Muscle layer of colon (tissue), 2 donors: ENCODE results near the gene CLEC16A.

Experiments used
- H3K27ac ChIP-seq: one replicate; pipeline ENCODE4 v1.7.0; 2013; ENCODE audit warnings: low read depth, mild to moderate bottlenecking, low read length, moderate library complexity
- H3K27me3 ChIP-seq, 2 donors: one replicate each; pipeline ENCODE4 v1.7.0; 2013; ENCODE audit warnings: low read length in 2 of 2, mild to moderate bottlenecking in 2 of 2; ENCODE audit not compliant: insufficient read depth in 2 of 2, control insufficient read depth in 1 of 2
- H3K36me3 ChIP-seq: one replicate; pipeline ENCODE4 v1.7.0; 2013; ENCODE audit warnings: mild to moderate bottlenecking, low read length; ENCODE audit not compliant: insufficient read depth
- H3K4me1 ChIP-seq: one replicate; pipeline ENCODE4 v1.7.0; 2013; ENCODE audit warnings: mild to moderate bottlenecking, low read length; ENCODE audit not compliant: insufficient read depth
- H3K4me3 ChIP-seq, 2 donors: one replicate each; pipeline ENCODE4 v1.7.0; 2013; ENCODE audit warnings: low read length in 2 of 2, low read depth in 1 of 2, mild to moderate bottlenecking in 1 of 2, moderate library complexity in 1 of 2
- H3K9ac ChIP-seq: one replicate; pipeline ENCODE4 v1.7.0; 2013; ENCODE audit warnings: low read length
- H3K9me3 ChIP-seq: one replicate; pipeline ENCODE4 v1.7.0; 2013; ENCODE audit warnings: mild to moderate bottlenecking, low read length
- donor health status: abdominal sarcoma.
- donor health status: Adenocarcinoma of cecum.

The CLEC16A gene

DNA sequence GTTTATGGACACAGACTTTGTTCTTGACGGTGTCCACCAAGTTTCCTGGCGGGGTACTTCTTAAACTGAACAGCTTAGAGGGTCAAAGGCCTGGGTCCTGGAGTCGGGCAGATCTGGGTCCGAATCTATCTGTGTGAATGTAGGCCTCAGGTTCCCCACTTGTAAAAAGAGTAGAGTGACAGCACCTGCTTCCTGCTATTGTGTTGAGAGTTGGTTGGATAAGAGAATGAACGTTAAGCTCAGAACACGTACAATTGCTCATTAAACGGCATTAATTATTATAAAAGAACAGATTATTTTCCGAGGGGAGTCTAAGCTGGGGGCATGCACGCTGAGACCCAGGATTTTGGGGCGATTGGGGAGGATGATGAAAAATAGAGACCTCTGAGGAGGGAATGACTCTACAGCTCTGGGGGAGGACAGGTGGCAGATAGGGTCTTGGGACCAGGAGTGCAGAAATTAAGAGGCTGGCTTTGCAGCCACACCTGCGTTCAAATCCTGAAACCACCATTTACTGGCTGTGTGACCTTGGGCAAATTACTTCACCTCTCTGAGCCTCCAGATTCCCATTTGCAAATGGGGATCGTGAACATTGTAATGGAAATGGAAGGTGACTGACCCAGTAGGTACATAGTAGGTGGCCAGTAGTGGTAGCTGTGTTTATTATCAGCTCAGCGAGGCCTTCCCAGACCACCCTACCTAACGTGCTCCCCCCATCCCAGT lies 862 bp downstream of the CLEC16A start:
- Histone ChIP-seq H3K4me1 (peaks cover 44% of the 10 kb centered on the region), H3K27me3 (no peaks in the 10 kb centered on the region), H3K9me3 (no peaks in the 10 kb centered on the region), H3K27ac (peak overlapping the region; percentile 89), H3K9ac (peak overlapping the region; percentile 62), H3K4me3 (peak overlapping the region; percentile 61 to 83), H3K36me3 (no peaks in the 10 kb centered on the region)

DNA sequence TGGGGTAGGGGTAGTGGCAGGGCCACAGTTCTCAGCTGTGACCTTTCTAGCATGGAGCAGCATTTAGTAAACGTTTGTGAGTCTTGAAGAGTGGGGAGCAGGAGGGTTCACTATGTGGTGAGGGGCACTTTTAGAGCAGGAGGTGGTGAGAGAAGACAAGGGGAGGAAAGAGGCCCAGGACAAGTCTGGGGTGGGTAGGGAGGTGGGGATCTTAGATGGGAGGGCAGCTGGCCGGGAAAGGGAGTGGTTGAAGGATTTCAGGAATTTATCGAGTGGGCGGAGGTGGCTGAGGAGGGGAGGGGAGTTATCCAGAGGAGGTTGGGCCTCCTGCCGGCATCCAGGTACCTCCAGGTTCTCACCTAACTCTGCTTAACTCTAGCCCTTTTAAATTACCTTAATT lies 1.9 kb downstream of the CLEC16A start:
- Histone ChIP-seq H3K9me3 (no peaks in the 10 kb centered on the region), H3K9ac (no peak overlapping the region), H3K36me3 (no peaks in the 10 kb centered on the region), H3K4me3 (no peak overlapping the region), H3K27me3 (no peaks in the 10 kb centered on the region), H3K4me1 (peaks cover 42% of the 10 kb centered on the region), H3K27ac (no peak overlapping the region)

- Histone ChIP-seq H3K27me3 (no peaks in the 10 kb centered on the region), H3K9me3 (no peaks in the 10 kb centered on the region), H3K4me1 (peaks cover 42% of the 10 kb centered on the region), H3K27ac (no peak overlapping the region), H3K9ac (no peak overlapping the region), H3K4me3 (no peak overlapping the region), H3K36me3 (no peaks in the 10 kb centered on the region)
Observed at GRCh38 chr16:10947211-10947787, 2.9 kb downstream of the CLEC16A start.

DNA sequence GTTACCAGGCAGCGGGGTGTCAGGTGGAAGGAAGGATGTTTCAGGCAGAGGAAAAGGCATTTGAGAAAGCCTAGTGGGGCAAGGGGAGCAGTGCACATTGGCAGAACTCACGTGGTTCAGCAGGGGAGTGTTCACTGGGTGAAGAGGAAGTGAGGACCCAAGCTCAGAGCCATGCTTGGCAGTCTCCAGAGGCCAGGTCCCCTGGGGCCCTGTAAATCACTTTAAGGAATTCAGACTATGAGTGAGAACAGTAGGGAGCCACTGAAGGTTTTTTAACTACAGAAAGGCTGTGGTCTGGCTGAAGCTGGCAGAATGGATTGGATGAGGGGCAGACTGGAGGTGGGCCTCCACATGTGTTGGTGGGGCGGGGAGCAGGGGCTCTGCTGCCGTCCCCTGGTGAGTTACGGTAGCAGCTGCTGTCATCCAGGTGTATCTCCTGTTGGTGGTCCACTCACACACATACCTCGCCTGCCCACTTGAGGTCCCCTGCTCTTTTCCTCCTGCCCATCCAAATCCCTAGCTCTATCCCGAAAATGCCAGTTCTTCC lies 5.1 kb downstream of the CLEC16A start:
- Histone ChIP-seq H3K4me1 (peaks cover 34% of the 10 kb centered on the region), H3K36me3 (no peaks in the 10 kb centered on the region), H3K4me3 (no peak overlapping the region), H3K9ac (no peak overlapping the region), H3K9me3 (no peaks in the 10 kb centered on the region), H3K27me3 (no peaks in the 10 kb centered on the region), H3K27ac (no peak overlapping the region)

DNA sequence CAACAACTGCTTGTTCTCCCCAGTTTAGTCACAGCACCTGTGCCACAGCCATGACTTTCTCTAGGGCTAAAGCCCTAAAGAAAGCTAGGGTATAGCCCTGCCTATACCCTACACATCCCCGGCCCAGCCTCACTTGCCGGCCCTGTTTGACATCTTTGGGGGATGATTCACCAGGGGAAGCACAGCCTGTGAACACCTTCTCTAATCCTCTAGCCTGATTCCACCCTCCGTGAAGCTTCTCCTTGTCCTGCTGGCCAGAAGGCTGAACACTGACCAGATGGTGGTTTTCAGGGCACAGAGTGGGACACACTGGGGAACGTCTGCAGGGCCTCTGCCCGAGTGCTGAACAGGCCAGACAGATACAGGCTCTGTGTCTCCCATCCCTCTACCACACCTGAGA lies 6.0 kb downstream of the CLEC16A start:
- H3K9ac ChIP-seq, result no peak overlapping the region
- no peaks in the 10 kb centered on the region for H3K9me3 ChIP-seq
- peaks cover 28% of the 10 kb centered on the region for H3K4me1 ChIP-seq
- H3K36me3 ChIP-seq, result no peaks in the 10 kb centered on the region
- no peaks in the 10 kb centered on the region for H3K27me3 ChIP-seq
- H3K4me3 ChIP-seq, result no peak overlapping the region
- no peak overlapping the region for H3K27ac ChIP-seq

DNA sequence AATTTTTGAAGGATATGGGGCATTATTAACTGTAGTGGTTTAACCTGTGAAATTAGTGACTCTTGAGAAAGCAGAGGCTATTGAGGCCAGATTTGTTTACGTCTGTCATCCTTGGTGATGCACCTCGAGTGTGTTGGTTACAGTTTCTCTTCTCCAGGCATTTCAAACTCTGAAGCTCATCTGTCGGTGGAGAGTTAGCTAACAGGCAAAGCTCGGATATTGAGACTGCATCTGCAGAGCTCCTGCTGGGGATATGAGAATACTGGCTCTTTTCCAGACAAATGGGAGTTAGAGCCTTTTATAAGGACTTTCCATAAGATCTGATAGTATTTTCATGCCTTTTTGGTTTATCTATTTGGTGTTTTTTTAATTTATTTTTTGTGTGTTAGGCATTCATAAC lies 6.7 kb downstream of the CLEC16A start:
- peaks cover 22% of the 10 kb centered on the region for H3K4me1 ChIP-seq
- no peak overlapping the region for H3K27ac ChIP-seq
- H3K9ac ChIP-seq, result no peak overlapping the region
- H3K36me3 ChIP-seq, result no peaks in the 10 kb centered on the region
- H3K4me3 ChIP-seq, result no peak overlapping the region
- no peaks in the 10 kb centered on the region for H3K9me3 ChIP-seq
- no peaks in the 10 kb centered on the region for H3K27me3 ChIP-seq

DNA sequence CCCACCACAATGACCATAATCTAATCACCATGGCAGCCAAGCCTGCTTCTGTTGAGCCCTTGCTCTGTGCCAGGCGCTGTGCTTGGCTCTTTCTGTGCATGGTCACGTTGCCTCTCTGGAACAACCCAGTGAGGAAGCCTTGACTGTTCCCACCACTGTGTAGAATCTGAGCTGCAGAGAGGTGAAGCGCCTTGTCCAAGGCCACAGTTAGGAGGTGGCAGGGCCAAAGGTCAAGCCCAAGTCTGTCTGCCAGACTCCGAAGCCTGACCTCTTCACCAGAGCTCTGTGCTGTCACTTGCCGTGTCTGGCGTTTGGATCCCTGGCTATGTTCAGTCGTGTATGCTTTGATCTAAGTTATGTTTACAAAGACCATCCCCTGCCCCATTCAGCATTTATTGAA lies 10.5 kb downstream of the CLEC16A start:
- Histone ChIP-seq H3K36me3 (peaks cover 12% of the 10 kb centered on the region), H3K27me3 (no peaks in the 10 kb centered on the region), H3K27ac (no peak overlapping the region), H3K9me3 (no peaks in the 10 kb centered on the region), H3K9ac (no peak overlapping the region), H3K4me1 (peaks cover 13% of the 10 kb centered on the region), H3K4me3 (no peak overlapping the region)

GRCh38 chr16:10957771-10958482 lies 13.6 kb downstream of the CLEC16A start:
- H3K4me1 ChIP-seq, result peaks cover 22% of the 10 kb centered on the region
- no peaks in the 10 kb centered on the region for H3K9me3 ChIP-seq
- H3K4me3 ChIP-seq, result no peak overlapping the region
- H3K27me3 ChIP-seq, result no peaks in the 10 kb centered on the region
- H3K36me3 ChIP-seq, result peaks cover 19% of the 10 kb centered on the region
- no peak overlapping the region for H3K27ac ChIP-seq
- H3K9ac ChIP-seq, result no peak overlapping the region

GRCh38 chr16:10959161-10959560 lies 14.8 kb downstream of the CLEC16A start:
- Histone ChIP-seq H3K27ac (no peak overlapping the region), H3K9ac (no peak overlapping the region), H3K36me3 (peaks cover 29% of the 10 kb centered on the region), H3K4me3 (no peak overlapping the region), H3K27me3 (no peaks in the 10 kb centered on the region), H3K4me1 (peaks cover 17% of the 10 kb centered on the region), H3K9me3 (no peaks in the 10 kb centered on the region)

GRCh38 chr16:10961231-10961630 lies 16.9 kb downstream of the CLEC16A start:
- no peaks in the 10 kb centered on the region for H3K9me3 ChIP-seq
- no peaks in the 10 kb centered on the region for H3K27me3 ChIP-seq
- H3K4me3 ChIP-seq, result no peak overlapping the region
- H3K9ac ChIP-seq, result peak overlapping the region; percentile 10
- H3K27ac ChIP-seq, result peak overlapping the region; percentile 30
- H3K36me3 ChIP-seq, result peaks cover 29% of the 10 kb centered on the region
- H3K4me1 ChIP-seq, result peaks cover 18% of the 10 kb centered on the region

DNA sequence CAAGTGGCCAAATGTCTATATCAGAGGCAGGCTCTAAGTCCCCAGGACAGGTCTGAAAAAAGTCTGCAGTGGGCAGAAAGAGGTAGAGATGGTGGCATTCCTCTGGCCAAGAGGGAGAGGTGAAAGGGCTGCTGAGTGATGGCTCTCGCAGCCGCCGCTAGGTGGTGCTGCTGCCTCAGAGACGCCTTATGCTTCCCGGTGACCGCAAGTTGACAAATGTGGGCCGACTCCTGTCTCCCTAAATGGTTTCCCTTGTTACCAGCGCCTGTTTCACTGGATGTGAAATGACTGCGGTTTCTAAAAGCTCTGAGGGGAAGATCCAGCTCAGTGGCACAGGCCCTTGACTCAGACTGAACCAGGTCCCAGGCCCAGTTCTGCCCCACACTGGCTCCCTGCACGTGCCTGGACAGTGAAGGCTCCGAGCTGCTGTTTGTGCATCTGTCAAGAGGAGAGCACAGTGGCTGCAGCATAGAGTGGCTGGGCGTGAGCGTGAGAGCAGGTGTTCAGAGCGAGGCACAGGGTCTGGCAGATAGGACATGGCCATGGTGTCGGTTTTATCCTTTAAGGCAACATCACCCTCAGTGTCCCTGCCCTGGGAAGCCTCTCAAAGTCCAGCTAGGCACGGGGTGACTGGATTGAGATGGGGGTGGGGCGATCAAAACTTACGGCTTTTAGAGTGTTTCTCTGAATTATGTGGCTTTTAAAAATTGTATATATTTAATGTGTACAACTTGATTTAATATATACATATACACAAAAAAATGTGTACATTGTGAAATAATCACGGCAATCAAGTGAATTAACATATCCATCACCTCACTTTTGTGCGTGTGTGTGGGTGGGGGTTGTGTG lies 19.9 kb downstream of the CLEC16A start:
- Histone ChIP-seq H3K27me3 (no peaks in the 10 kb centered on the region), H3K4me1 (peaks cover 18% of the 10 kb centered on the region), H3K9me3 (no peaks in the 10 kb centered on the region), H3K36me3 (peaks cover 23% of the 10 kb centered on the region), H3K27ac (peak overlapping the region; percentile 41), H3K4me3 (peak overlapping the region in 1 of 2 donors; percentile 29), H3K9ac (no peak overlapping the region)
